Mammary epithelial cell (primary cell): ENCODE measurements around the gene CDV3.

Experiments
- EZH2 ChIP-seq: IDR thresholded peaks from 2 replicates; pipeline ENCODE4 v1.6.1; 2012; ENCODE audit warnings: low read length, inconsistent platforms, borderline replicate concordance
- TF ChIP-seq, protein P1 (sequence below), 2 donors: IDR thresholded peaks in 1 of 2; conservative IDR thresholded peaks in 1 of 2; 2 replicates each; pipeline ENCODE4 v1.5.1; 2011 to 2012; ENCODE audit warnings: inconsistent platforms in 2 of 2, low read length in 2 of 2, mild to moderate bottlenecking in 2 of 2, control low read depth in 1 of 2, low read depth in 1 of 2; ENCODE audit not compliant: insufficient read depth in 1 of 2; ENCODE audit errors: extremely low read depth in 1 of 2

DNA sequence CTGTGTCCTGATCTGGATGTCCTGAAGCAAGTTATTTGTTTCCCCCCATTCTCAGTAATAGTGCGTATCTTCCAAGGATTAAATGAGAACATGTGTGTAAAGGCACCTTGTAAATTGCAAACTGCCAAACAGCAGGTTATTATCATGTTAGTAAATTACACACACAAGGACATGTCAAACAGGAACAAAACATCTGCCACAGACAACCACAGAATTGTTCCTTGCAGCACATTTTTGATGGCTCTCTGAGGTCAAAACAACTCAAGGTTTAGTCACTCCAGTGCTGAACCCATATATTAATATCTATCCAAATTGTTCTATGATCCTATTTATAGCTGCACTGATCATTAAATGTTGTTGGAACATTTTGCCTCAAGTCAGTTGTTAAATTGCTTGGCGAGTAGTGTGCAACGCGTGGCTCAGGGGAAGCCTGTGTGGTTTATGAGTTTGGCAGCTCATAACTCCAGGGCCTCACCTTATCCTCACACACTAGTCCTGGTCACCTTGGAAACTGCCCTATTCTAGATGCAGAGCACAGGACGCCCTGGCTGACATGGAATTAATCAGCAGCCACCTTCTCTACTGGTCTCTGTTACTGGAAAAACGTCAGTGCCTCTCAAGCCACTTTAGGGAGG lies 46.3 kb upstream of the CDV3 start:
- TF ChIP-seq, protein P1, sequence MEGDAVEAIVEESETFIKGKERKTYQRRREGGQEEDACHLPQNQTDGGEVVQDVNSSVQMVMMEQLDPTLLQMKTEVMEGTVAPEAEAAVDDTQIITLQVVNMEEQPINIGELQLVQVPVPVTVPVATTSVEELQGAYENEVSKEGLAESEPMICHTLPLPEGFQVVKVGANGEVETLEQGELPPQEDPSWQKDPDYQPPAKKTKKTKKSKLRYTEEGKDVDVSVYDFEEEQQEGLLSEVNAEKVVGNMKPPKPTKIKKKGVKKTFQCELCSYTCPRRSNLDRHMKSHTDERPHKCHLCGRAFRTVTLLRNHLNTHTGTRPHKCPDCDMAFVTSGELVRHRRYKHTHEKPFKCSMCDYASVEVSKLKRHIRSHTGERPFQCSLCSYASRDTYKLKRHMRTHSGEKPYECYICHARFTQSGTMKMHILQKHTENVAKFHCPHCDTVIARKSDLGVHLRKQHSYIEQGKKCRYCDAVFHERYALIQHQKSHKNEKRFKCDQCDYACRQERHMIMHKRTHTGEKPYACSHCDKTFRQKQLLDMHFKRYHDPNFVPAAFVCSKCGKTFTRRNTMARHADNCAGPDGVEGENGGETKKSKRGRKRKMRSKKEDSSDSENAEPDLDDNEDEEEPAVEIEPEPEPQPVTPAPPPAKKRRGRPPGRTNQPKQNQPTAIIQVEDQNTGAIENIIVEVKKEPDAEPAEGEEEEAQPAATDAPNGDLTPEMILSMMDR (conservative IDR thresholded peaks at IDR 0.05 in 1 of 2, IDR thresholded peaks at IDR 0.05 in 1 of 2; ENCODE audit: extremely low read depth in 1 of 2, insufficient read depth in 1 of 2, low read depth in 1 of 2, low read length in 2 of 2): no peak
- TF ChIP-seq EZH2: no peak
